Activated CD4-positive, CD25-positive, alpha-beta regulatory T cell treated with anti-CD3 and anti-CD28 coated beads, Interleukin-2, amount 50 U/mL, for 72 hours (primary cell): ENCODE measurements around the gene CAMKMT.
A peak's percentile ranks its signal among the peaks of the same experiment; 100 is the strongest.

Experiments used
- DNase-seq: peaks from one replicate; pipeline ENCODE4 v3.0.0; 2021

CAMKMT gene

GRCh38 chr2:44361330-44362206 is at the start of gene CAMKMT, which contains the start of gene PREPL:
TSS of gene CAMKMT (plus strand) at chr2:44361947.
TSS of gene PREPL (minus strand) at chr2:44361494. CDS start at chr2:44346342, 15,152 bp downstream.
- peak; percentile 96 for DNase-seq

DNA sequence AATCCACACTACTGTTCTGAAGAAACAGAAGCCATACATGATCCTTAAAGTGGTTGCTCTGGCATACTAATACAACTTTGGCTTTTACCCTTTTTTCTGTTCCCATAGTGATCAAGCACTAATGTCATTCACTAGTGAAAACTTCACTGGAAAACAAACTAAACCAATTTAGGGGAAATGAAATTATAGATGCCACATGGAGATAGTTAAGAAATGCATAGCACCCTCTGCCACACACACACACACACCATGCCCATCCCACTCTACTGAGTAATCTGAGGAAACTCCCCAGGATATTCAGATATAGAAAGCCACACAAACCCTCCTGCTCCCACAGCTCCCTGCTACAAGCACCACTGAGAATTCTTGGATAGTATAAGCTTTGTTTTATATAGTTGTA is 47.4 kb upstream of the CAMKMT start:
- no peak for DNase-seq

DNA sequence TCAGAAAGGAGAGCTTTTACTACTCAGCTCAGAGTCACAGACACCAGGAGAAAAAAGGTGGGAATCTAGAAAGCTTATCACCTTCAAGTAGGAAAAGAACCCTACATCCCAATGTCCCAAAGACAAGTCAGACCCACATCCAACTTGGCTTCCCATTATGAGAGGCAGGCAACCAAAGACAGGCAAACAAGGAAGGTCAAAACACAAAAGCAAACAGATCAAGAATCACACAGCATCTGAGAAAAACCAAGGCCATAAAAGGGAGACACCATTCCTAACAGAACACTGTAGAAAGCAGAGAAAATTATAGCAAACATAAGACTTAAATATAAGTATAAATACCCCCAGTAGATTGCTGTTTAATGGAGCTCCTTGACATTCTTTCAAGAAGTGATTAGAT is 45.8 kb upstream of the CAMKMT start:
- DNase-seq, result no peak

DNA sequence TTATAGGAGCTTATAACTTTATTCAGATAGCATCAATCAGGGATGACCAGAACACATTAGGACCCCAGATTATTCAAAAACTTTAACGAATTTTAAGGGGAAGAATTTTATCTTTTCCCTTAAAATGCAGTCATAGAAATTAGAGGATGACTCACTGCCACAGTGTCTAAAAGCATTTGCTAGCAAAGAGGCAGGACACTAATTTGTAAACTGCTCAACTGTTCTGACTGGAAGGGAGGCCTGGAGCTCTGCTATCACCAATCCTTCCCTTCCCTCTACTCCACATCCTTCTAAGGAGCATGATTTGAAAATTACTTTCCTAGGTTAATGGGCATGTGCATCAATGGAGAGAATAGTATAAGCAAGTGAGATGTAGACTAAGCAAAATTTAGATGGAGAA is 40.9 kb upstream of the CAMKMT start:
- no peak for DNase-seq

GRCh38 chr2:44321360-44321759 is 40.4 kb upstream of the CAMKMT start:
- no peak for DNase-seq

DNA sequence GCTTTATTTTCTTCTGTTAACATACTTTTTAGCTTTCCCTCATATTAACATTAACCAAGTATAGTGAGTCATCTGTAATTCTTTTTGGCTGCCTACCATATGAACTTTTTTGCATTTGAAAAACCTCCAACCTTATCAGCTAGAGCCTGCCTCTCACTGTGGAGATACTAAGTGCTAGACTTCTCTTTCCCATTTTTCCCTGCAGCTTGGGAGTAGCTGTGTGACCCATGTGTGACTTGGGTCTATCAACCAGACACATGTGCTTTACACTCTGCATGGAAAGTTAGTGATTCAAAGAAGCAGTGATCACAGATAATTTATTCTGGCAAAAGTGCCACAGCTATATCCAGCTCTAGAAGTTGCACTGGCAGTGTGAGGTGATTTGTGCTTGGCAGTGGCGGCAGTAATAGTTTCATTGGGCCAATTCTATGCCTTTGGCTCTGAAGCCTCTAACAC is 36.7 kb upstream of the CAMKMT start:
- DNase-seq, result no peak

- no peak for DNase-seq
Measured at GRCh38 chr2:44325897-44326296, 35.9 kb upstream of the CAMKMT start.

GRCh38 chr2:44326548-44327264 is 35.0 kb upstream of the CAMKMT start:
- no peak for DNase-seq

GRCh38 chr2:44328750-44329149 is 33.0 kb upstream of the CAMKMT start:
- no peak for DNase-seq

DNA sequence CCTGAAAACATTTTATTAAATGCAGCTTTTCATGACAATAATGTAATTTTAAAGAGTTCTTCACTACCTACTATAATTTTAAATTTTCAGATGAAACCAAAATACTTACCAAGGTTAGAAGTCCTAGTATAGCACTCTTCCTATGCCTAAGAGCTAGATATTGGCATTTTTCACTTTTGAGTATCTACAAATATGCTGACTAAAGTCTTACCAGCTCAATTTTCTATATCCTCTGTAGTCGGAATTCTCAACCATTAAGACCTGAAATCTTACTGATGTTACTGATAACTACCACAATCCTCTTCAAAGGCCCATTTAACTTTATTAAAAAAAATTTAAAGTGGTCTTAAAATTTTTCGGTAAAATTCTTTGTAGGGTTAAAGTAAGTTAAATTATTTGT is 32.4 kb upstream of the CAMKMT start:
- no peak for DNase-seq

DNA sequence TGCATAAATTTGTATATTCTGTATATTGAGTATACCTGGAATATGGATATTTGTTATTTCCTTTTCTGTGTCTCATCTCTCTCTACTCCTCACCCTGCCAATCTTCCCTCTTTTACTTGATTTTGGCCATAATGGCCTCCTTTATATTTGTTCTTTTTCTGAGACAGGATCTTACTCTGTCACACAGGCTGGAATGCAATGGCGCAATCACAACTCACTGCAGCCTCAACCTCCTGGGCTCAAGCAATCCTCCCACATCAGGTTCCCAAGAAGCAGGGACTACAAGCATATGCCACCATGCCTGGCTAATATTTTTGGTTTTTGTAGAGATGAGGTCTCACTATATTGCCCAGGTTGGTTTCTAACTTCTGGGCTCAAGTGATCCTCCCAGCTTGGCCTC is 30.9 kb upstream of the CAMKMT start:
- DNase-seq, result no peak

DNA sequence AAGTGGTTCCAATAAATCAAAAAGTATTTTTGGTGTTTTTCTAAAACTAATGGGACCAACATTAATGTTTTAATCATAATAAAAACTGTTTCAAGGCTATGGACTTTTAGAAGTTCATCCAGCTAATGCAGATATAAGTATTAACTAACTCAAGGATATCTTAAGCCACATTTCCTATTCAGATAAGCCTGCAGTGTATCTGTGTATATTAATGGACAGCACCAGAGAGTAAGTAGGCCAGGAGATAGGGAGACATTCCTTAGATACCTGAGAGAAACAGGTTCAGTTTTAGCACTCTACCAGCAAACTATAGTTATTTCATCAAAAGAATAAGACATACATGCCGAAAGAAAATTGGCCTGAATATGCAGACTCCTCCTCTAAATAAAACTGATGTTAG is 27.8 kb upstream of the CAMKMT start:
- DNase-seq, result no peak

GRCh38 chr2:44335806-44336538 is 25.8 kb upstream of the CAMKMT start:
- DNase-seq, result no peak

GRCh38 chr2:44342854-44343253 is 18.9 kb upstream of the CAMKMT start:
- no peak for DNase-seq

- DNase-seq, result no peak
Measured at GRCh38 chr2:44347526-44347925, 14.2 kb upstream of the CAMKMT start.

GRCh38 chr2:44348400-44348799 is 13.3 kb upstream of the CAMKMT start:
- DNase-seq, result no peak

- no peak for DNase-seq
Measured at GRCh38 chr2:44349506-44349905, 12.2 kb upstream of the CAMKMT start.

DNA sequence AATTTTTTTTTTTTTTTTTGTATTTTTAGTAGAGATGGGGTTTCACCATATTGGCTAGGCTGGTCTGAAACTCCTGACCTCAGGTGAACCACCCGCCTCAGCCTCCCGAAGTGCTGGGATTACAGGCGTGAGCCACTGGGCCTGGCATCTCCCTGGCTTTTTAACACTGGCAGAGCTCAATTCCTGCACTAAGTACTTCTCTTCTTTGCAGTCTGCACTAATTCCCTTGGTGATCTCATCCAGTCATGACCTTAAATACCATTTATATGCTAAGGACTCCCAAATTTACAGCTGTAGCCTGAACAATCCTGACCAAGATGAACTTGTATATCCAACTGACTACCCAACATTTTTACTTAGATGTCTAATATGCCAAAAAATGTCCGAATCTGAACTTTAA is 10.7 kb upstream of the CAMKMT start:
- no peak for DNase-seq

- no peak for DNase-seq
Measured at GRCh38 chr2:44351676-44352075, 10.1 kb upstream of the CAMKMT start.

- no peak for DNase-seq
Measured at GRCh38 chr2:44352510-44352909, 9.2 kb upstream of the CAMKMT start.

GRCh38 chr2:44354761-44355160 is 7.0 kb upstream of the CAMKMT start:
- no peak for DNase-seq

- DNase-seq, result no peak
Measured at GRCh38 chr2:44358503-44358902, 3.2 kb upstream of the CAMKMT start.

DNA sequence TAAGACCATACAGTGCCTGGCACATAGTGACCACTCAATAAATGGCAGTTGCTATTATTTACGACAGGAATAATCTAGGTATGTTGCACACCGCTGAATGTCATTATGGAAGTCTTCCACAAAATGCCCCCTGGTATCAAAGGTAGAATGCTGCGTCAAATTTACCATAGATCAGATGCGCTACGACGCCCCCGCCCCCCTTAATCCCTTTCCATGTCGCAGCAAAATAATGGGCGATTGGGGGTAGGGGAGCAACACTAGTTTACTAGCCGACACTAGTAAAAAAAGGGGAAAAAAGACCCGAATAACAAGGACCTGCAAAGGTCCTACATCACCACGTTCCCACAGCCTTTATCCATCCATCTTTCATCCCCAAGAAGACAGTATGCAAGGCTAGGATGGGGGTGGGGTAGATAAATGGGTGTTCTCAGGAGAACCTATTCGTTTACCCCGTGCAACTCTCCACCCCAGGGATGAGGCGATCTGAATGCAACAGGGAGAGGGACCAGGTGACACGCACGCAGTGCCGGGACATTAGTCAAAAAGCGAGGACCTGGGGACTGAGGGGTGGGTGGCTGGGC is 908 bp upstream of the CAMKMT start:
- DNase-seq, result no peak
